ENCODE results near the gene BRI3. TPM values are rescaled to one million over a fixed set of nuclear protein-coding genes. Genes with fewer than 3 reads are reported as not detected.

Gene BRI3
- total RNA-seq, 2 experiments from 2014 or later = 38.3 to 43.5 TPM

- no peaks in the 10 kb centered on the region for H3K27me3 Mint-ChIP-seq
- H3K9me3 Mint-ChIP-seq (ENCODE audit: low read depth) = peaks cover 3% of the 10 kb centered on the region
- H3K4me3 Mint-ChIP-seq = no peak overlapping the region
- CTCF ChIA-PET = no interaction called here
- no peak for ATAC-seq
- H3K27ac Mint-ChIP-seq = no peak overlapping the region
- DNase-seq = no peak
- no peaks in the 10 kb centered on the region for H3K36me3 Mint-ChIP-seq
- no peaks in the 10 kb centered on the region for H3K4me1 Mint-ChIP-seq
Observed at GRCh38 chr7:98339043-98339442, 57.6 kb downstream of the BRI3 start.

GRCh38 chr7:98341106-98341505, 59.6 kb downstream of the BRI3 start:
- Mint-ChIP-seq H3K27me3 (peaks cover 4% of the 10 kb centered on the region), H3K9me3 (ENCODE audit: low read depth) (peaks cover 3% of the 10 kb centered on the region), H3K36me3 (no peaks in the 10 kb centered on the region), H3K4me1 (no peaks in the 10 kb centered on the region), H3K27ac (no peak overlapping the region), H3K4me3 (no peak overlapping the region)
- DNase-seq (no peak), ATAC-seq (no peak)
- CTCF ChIA-PET = no interaction called here

Other genes starting within 250 kb of the BRI3 start
- gene LMTK2, start 174.8 kb upstream of the BRI3 start, total RNA-seq = 1 to 10 TPM; 8.5 to 9.6 TPM
- under 1 TPM in 1 of 2 experiments, not detected in 1; 0.33 TPM for gene BHLHA15, start 70.2 kb upstream of the BRI3 start, total RNA-seq
- 10 to 100 TPM; 45.6 to 60.7 TPM for gene TECPR1, start 29.5 kb upstream of the BRI3 start, total RNA-seq
- 1 to 10 TPM; 1.1 to 1.4 TPM for gene BAIAP2L1, start 119.4 kb downstream of the BRI3 start, total RNA-seq

Data from activated CD8-positive, alpha-beta memory T cell treated with anti-CD3 and anti-CD28 coated beads, Interleukin-2, amount 10 ng/mL, durations not matched to agents 7 days and 5 days (primary cell).